Measurements from ENCODE around the gene TOMM34. TPM values are rescaled to one million over a fixed set of nuclear protein-coding genes. Genes with fewer than 3 reads are reported as not detected.
A peak's percentile ranks its signal among the peaks of the same experiment; 100 is the strongest.

The TOMM34 gene
- total RNA-seq, 1 donor from 2014 or later, result 23.7 TPM

DNA sequence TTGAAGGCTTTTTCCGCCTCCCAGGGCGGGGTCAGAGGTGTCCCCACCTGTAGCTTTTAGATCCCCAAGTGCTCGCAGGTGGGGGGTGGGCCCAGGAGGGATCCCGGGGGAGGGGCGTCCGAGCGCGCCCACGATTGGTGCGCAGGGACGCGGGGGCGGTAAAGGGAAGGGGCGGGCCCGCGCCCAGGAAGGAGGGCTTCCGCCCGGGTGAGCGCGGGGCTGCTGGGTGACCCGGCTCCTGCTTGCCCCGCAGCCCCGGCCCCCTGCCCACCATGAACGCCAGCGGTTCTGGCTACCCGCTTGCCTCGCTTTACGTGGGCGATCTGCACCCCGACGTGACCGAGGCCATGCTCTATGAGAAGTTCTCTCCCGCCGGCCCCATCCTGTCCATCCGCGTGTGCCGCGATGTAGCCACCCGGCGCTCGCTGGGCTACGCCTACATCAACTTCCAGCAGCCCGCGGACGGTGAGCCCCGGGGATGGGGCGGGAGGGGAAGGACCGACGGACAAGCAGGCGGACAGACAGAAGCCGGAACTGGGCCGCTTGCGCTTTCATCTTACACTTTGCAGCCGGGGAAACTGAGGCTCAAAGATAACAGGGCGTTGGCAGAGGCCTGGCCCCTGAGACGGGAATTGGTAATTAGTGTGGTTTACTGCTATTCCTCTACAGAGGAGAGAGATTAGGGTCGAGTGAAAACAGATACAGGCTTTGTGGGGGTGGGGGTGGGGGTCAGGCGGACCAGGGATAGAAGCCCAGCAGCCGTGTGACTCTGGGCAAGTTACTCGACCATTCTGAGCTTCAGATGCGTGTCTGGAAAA lies 50.1 kb downstream of the TOMM34 start, which contains the start of gene PABPC1L:
PABPC1L (plus strand) TSS at position 189 of the 818 bp plus-strand sequence; CDS start at position 273, 84 bp downstream.
- Mint-ChIP-seq H3K36me3 (ENCODE audit: unreplicated experiment) (peaks cover 39% of the 10 kb centered on the region), H3K9me3 (ENCODE audit: unreplicated experiment) (no peaks in the 10 kb centered on the region), H3K27ac (ENCODE audit: unreplicated experiment) (peak within 1 kb of the TSS; percentile 63), H3K27me3 (ENCODE audit: unreplicated experiment) (no peaks in the 10 kb centered on the region), H3K4me1 (ENCODE audit: unreplicated experiment) (peaks cover 19% of the 10 kb centered on the region), H3K4me3 (ENCODE audit: unreplicated experiment) (peak within 1 kb of the TSS; percentile 82)
- TF ChIP-seq, protein P1, sequence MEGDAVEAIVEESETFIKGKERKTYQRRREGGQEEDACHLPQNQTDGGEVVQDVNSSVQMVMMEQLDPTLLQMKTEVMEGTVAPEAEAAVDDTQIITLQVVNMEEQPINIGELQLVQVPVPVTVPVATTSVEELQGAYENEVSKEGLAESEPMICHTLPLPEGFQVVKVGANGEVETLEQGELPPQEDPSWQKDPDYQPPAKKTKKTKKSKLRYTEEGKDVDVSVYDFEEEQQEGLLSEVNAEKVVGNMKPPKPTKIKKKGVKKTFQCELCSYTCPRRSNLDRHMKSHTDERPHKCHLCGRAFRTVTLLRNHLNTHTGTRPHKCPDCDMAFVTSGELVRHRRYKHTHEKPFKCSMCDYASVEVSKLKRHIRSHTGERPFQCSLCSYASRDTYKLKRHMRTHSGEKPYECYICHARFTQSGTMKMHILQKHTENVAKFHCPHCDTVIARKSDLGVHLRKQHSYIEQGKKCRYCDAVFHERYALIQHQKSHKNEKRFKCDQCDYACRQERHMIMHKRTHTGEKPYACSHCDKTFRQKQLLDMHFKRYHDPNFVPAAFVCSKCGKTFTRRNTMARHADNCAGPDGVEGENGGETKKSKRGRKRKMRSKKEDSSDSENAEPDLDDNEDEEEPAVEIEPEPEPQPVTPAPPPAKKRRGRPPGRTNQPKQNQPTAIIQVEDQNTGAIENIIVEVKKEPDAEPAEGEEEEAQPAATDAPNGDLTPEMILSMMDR (IDR thresholded peaks at IDR 0.05), result no peak
- no peak for DNase-seq (ENCODE audit: extremely low spot score, unreplicated experiment)

DNA sequence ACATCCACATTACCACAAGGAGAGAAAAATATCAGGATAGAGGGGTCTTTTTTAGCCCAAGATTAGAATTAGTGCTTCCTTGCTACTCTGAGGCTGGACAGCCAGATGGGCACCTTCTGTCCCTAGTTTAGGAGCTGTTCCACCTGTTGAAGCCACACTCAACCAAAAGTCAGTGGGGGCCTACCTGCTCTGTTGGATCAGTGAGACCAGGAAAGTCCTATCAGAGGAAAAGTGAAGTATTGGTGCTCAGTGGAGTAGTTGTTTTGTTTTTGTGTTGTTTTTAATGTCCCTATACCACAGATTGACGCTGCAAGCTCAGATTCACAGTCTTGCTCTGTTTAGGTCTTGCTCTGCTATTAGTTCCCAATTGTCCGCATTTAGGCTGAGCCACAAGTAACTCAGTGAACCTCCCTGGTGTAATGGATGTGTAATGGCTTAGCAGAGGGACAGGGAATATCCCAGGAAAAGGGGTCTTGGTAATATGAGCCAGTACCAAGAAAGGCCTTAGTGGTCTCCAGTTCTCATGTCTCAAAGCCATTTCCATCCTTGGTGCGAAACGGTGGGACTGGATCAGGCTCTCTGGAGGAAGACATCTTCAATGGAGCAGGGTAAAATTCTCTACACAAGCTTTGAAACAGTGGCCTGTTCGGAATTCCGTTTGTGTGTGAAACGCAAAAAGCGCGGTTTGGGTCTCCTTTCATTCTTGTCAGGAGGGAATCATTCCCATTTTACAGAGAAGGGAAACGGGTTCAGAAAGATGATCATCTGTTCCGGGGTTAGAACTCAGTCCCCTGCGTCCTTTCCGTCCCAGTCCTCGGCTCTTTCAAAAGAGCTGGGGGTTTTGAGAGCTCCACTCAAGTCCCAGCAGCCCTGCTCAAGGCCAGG lies 51.0 kb downstream of the TOMM34 start:
- peak overlapping the region; percentile 82 for H3K4me3 Mint-ChIP-seq (ENCODE audit: unreplicated experiment)
- DNase-seq (ENCODE audit: extremely low spot score, unreplicated experiment), result no peak

DNA sequence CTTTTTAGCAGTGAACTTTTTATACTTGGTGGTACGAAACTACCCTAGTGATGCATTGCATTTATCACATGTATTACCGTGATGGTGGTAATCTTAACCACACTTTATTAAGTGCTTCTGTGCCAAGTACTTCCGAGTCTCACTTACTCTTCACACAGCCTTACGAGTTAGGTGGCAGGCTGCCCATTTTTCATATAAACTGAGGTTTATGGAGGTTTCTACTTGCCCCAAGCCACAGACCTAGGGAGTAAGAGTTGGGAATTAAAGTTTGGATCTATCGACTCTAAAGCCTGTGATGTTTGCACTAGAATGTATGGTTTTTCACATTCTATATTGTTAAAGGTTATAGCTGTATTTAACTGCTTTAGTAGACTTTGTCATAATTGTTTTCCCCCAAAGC lies 55.8 kb downstream of the TOMM34 start:
- H3K9me3 Mint-ChIP-seq (ENCODE audit: unreplicated experiment), result no peaks in the 10 kb centered on the region
- no peaks in the 10 kb centered on the region for H3K27me3 Mint-ChIP-seq (ENCODE audit: unreplicated experiment)
- TF ChIP-seq, protein P1 (IDR thresholded peaks at IDR 0.05), result no peak
- H3K4me1 Mint-ChIP-seq (ENCODE audit: unreplicated experiment), result peaks cover 10% of the 10 kb centered on the region
- no peak for DNase-seq (ENCODE audit: extremely low spot score, unreplicated experiment)
- H3K36me3 Mint-ChIP-seq (ENCODE audit: unreplicated experiment), result peaks cover 52% of the 10 kb centered on the region
- H3K27ac Mint-ChIP-seq (ENCODE audit: unreplicated experiment), result no peak overlapping the region
- no peak overlapping the region for H3K4me3 Mint-ChIP-seq (ENCODE audit: unreplicated experiment)

More for the DNA sequence above, 51.0 kb downstream of the TOMM34 start:
- H3K27ac Mint-ChIP-seq (ENCODE audit: unreplicated experiment), result peak overlapping the region; percentile 63
- H3K36me3 Mint-ChIP-seq (ENCODE audit: unreplicated experiment), result peaks cover 44% of the 10 kb centered on the region
- peaks cover 19% of the 10 kb centered on the region for H3K4me1 Mint-ChIP-seq (ENCODE audit: unreplicated experiment)
- no peaks in the 10 kb centered on the region for H3K27me3 Mint-ChIP-seq (ENCODE audit: unreplicated experiment)
- TF ChIP-seq, protein P1 (IDR thresholded peaks at IDR 0.05), result no peak
- no peaks in the 10 kb centered on the region for H3K9me3 Mint-ChIP-seq (ENCODE audit: unreplicated experiment)

DNA sequence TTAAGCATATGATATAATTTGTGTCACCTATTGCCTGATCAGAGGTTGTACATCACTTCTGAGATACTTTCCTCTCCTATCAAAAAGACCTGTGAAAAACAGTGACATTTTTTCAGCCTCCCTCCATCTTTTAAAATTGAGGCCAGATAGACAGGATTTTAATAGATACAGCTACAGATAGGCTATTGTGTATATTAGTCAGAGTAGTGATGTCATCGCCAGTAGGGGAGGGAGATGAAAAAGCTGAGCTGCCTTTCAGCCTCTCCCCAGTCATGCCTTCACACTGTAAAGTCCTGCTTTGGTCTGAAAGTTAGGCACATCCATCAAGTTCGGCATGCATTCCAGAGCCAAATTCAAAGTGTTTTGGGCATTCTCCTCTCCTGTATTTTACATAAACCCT lies 58.2 kb downstream of the TOMM34 start:
- no peak overlapping the region for H3K4me3 Mint-ChIP-seq (ENCODE audit: unreplicated experiment)
- H3K27ac Mint-ChIP-seq (ENCODE audit: unreplicated experiment), result no peak overlapping the region
- no peak for DNase-seq (ENCODE audit: extremely low spot score, unreplicated experiment)
- peaks cover 45% of the 10 kb centered on the region for H3K36me3 Mint-ChIP-seq (ENCODE audit: unreplicated experiment)
- no peaks in the 10 kb centered on the region for H3K27me3 Mint-ChIP-seq (ENCODE audit: unreplicated experiment)
- TF ChIP-seq, protein P1 (IDR thresholded peaks at IDR 0.05), result no peak
- H3K4me1 Mint-ChIP-seq (ENCODE audit: unreplicated experiment), result peaks cover 15% of the 10 kb centered on the region
- no peaks in the 10 kb centered on the region for H3K9me3 Mint-ChIP-seq (ENCODE audit: unreplicated experiment)

Data from osteocyte (in vitro differentiated cells).